LNCAP (cell line): ENCODE results near the gene ZBTB43.

Experiments used
- TF ChIP-seq, protein P1 (sequence below): fragments of 450-650 bp; IDR thresholded peaks from 2 replicates; pipeline ENCODE4 v1.5.1; 2017; ENCODE audit warnings: mild to moderate bottlenecking

ZBTB43 gene

GRCh38 chr9:126796758-126797157 lies 8.1 kb upstream of the ZBTB43 start:
- TF ChIP-seq, protein P1, sequence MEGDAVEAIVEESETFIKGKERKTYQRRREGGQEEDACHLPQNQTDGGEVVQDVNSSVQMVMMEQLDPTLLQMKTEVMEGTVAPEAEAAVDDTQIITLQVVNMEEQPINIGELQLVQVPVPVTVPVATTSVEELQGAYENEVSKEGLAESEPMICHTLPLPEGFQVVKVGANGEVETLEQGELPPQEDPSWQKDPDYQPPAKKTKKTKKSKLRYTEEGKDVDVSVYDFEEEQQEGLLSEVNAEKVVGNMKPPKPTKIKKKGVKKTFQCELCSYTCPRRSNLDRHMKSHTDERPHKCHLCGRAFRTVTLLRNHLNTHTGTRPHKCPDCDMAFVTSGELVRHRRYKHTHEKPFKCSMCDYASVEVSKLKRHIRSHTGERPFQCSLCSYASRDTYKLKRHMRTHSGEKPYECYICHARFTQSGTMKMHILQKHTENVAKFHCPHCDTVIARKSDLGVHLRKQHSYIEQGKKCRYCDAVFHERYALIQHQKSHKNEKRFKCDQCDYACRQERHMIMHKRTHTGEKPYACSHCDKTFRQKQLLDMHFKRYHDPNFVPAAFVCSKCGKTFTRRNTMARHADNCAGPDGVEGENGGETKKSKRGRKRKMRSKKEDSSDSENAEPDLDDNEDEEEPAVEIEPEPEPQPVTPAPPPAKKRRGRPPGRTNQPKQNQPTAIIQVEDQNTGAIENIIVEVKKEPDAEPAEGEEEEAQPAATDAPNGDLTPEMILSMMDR = no peak

GRCh38 chr9:126797903-126798302 lies 6.9 kb upstream of the ZBTB43 start:
- TF ChIP-seq, protein P1 = no peak

DNA sequence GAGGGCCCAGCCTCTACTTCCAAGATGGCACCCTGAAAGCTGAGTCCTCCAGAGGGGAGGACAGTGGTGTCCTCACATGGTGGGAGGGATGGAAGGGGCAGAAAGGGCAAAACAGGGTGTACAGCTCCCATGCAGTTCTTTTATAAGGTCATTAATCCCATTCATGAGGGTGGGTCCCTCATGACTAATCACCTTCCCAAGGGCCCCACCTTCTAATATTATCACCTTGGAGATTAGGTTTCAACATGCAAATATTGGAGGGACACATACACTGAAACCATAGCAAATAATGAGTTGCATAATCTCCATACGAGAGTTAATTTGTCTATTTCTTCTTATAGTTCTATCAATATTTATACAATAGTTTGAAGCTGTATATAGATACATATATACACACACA lies 5.8 kb upstream of the ZBTB43 start:
- TF ChIP-seq, protein P1 = no peak

DNA sequence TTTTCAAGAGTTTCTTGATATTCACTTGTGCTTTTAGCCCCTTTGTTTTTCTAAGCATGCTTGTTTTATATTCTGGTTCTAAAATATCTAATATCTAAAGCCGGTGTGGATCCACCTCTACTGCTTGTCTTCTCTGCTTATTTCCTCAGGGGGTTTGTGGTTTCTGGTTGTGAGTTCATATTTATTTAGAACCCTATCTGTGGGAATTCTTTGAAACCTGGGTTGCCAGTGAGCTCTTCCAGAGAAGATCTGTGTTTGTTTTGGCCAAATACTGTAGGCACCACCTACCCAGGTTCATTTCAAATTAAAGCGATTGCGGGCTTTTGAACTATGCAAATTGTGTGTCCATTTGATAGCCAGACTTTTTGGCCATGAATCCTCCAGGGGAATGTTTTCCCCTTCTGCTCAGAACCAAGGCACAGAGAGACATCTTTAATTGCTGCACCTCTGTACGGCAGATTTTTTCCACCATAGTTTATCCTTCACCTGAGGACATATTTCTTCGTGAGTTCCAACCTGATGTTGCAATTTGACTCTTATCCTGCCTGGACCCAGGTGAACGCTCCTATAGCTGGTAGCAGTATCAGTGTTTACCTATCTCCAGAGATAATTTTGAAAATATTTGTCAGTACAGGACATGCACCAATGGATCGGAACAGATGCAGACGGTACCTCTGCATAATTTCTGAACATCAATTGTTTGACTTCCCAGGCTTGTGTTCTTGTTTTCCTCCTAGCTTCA lies 2.4 kb upstream of the ZBTB43 start:
- TF ChIP-seq, protein P1 = no peak

DNA sequence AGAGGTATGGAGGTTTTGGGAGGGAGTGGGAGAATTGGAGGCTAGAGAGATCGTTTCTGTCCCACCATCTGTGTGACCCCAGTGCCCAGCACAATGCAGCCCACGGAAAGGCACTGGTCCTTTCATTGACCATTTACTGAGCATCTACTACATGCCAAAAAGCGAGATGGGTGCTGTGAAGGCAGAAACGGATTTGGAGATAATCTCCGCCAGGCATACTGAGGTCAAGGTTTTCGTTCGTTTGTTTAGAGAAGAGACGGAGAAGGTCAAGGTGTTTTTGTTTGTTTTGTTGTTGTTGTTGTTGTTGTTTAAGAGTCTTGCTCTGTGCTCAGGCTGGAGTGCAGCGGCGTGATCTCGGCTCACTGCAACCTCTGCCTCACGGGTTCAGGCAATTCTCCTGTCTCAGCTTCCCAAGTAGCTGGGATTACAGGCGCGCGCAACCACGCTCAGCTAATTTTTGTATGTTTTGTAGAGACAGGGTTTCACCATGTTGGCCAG lies 593 bp upstream of the ZBTB43 start:
- TF ChIP-seq, protein P1 = no peak

DNA sequence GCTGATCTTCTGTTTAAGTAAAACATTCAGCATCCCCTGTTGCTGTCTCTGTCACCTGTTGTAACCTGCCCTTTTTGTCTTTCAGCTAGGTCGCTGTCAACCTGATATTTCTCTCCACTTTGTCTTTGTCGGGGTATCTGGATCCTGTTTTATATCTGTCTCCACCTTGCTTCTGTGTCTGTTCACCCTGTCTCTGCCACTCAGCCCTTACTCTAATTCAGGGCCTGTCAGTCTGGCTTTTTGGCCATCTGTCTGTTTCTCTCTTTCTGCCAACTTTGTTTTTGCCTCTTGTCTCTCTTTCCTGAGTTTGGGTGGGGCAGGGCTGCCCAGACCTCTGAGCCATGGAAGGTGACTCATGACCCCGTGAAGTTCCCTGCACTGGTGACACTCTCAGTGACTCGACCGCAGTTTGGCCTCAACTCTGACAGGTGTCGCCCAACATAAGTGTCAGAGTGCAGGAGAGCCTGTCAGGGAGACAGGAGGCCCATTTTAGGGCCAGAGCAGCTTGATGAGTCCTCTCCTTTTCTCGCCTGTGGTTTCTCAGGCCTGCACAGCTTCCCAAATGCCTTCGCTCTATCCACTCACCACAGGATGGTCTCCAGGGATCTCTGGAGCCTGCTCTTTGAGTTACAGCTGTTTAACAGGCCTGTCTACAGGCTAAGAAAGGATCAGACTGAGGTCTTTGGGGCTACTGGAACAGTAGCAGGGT lies 868 bp downstream of the ZBTB43 start:
- TF ChIP-seq, protein P1 = no peak

GRCh38 chr9:126806336-126806735 lies 1.5 kb downstream of the ZBTB43 start:
- TF ChIP-seq, protein P1 = no peak
